ENCODE results near the gene JAK1.

- TF ChIP-seq CEBPB (IDR thresholded peaks at IDR 0.05) = no peak
- no peak for TF ChIP-seq EP300 (IDR thresholded peaks at IDR 0.05; ENCODE audit: borderline replicate concordance)
- no peak for TF ChIP-seq CREB1 (IDR thresholded peaks at IDR 0.05; ENCODE audit: low read depth)
- no peak for TF ChIP-seq RAD21 (IDR thresholded peaks at IDR 0.05; ENCODE audit: low read depth)
- TF ChIP-seq REST (IDR thresholded peaks at IDR 0.05; ENCODE audit: low read depth) = no peak
- TF ChIP-seq ZBTB7A (IDR thresholded peaks at IDR 0.05; ENCODE audit: low read depth) = no peak
- no peak for TF ChIP-seq TCF12 (IDR thresholded peaks at IDR 0.05; ENCODE audit: low read depth)
- TF ChIP-seq FOXM1 (IDR thresholded peaks at IDR 0.05; ENCODE audit: borderline replicate concordance, low read depth) = no peak
- TF ChIP-seq TEAD4 (IDR thresholded peaks at IDR 0.05) = no peak
Measured at GRCh38 chr1:64877151-64877550, 89.2 kb downstream of the JAK1 start.

All from Ishikawa (cell line).